ENCODE results near the gene VAMP2. TPM values are rescaled to one million over a fixed set of nuclear protein-coding genes. Genes with fewer than 3 reads are reported as not detected.

VAMP2 gene
- total and polyA plus RNA-seq, 2 donors (not counting 1 experiment from before 2014, with no cell fraction given): 162 to 209 TPM

GRCh38 chr17:8161289-8162232 is 1.2 kb downstream of the VAMP2 start:
- CTCF ChIA-PET: interaction anchor here (0.6 to 7.7 kb wide), 14 partner anchors 24 to 138 kb away, joined by 3 to 86 read pairs (median 4); partner anchors contain the start of genes ALOXE3, HES7 and SLC25A35
- 86% methylated on average over 13 of the region's 19 CpGs for WGBS (ENCODE audit: insufficient coverage)
- intact Hi-C loops (cut with micrococcal nuclease): no loop called here

More at GRCh38 chr17:8161289-8162232, 1.2 kb downstream of the VAMP2 start:
- H3K27me3 ChIP-seq (replicated peaks in 1 of 4; ENCODE audit: control extremely low read depth in 1 of 4, control insufficient read depth in 3 of 4, insufficient read depth in 4 of 4, low read length in 3 of 4): no peaks in the 10 kb centered on the region
- no peaks in the 10 kb centered on the region for H3K9me3 ChIP-seq (ENCODE audit: control extremely low read depth in 1 of 3, control insufficient read depth in 2 of 3, insufficient read depth in 1 of 3, low read length in 2 of 3)
- H3K9ac ChIP-seq (ENCODE audit: low read length): peak overlapping the region; percentile 99
- H3K4me3 Mint-ChIP-seq: peak overlapping the region; percentile 87
- POLR2A ChIA-PET: interaction anchor here (1.1 to 3.6 kb wide), 4 partner anchors 12 to 87 kb away, joined by 3 to 18 read pairs (median 4); partner anchors contain the start of gene CTC1
- peak overlapping the region; percentile 99 for H3K4me2 ChIP-seq (replicated peaks; ENCODE audit: low read depth, low read length, poor library complexity, severe bottlenecking)
- H4K20me1 ChIP-seq (ENCODE audit: control insufficient read depth, insufficient read depth, low read length, poor library complexity, severe bottlenecking): peaks cover 4% of the 10 kb centered on the region
- peak overlapping the region; percentile 67 to 98 (median 94) for H3K4me3 ChIP-seq (ENCODE audit: control extremely low read depth in 1 of 5, extremely low read depth in 1 of 5, insufficient read depth in 1 of 5, low read depth in 2 of 5, low read length in 4 of 5)
- no peak for ATAC-seq (ENCODE audit: low read depth)
- H3K27me3 Mint-ChIP-seq: no peaks in the 10 kb centered on the region
- peaks cover 25% of the 10 kb centered on the region for H3K79me2 ChIP-seq (ENCODE audit: control insufficient read depth, insufficient read depth, low read length)
- H3K9me3 Mint-ChIP-seq (ENCODE audit: insufficient read depth): no peaks in the 10 kb centered on the region
- H3K4me1 ChIP-seq (ENCODE audit: control insufficient read depth in 2 of 2, insufficient read depth in 2 of 2, low read length in 2 of 2): peaks cover 42 to 69% of the 10 kb centered on the region in 2 donors
- DNase-seq: no peak
- H3K36me3 ChIP-seq (replicated peaks in 1 of 2; ENCODE audit: control extremely low read depth in 1 of 2, control insufficient read depth in 1 of 2, extremely low read depth in 1 of 2, insufficient read depth in 2 of 2, low read length in 1 of 2): peaks cover 0 to 26% of the 10 kb centered on the region in 2 experiments
- peaks cover 49% of the 10 kb centered on the region for H3K4me1 Mint-ChIP-seq
- no peak overlapping the region for H2AFZ ChIP-seq (ENCODE audit: insufficient read depth, low read depth, low read length, poor library complexity, severe bottlenecking)
- TF ChIP-seq, protein P1, sequence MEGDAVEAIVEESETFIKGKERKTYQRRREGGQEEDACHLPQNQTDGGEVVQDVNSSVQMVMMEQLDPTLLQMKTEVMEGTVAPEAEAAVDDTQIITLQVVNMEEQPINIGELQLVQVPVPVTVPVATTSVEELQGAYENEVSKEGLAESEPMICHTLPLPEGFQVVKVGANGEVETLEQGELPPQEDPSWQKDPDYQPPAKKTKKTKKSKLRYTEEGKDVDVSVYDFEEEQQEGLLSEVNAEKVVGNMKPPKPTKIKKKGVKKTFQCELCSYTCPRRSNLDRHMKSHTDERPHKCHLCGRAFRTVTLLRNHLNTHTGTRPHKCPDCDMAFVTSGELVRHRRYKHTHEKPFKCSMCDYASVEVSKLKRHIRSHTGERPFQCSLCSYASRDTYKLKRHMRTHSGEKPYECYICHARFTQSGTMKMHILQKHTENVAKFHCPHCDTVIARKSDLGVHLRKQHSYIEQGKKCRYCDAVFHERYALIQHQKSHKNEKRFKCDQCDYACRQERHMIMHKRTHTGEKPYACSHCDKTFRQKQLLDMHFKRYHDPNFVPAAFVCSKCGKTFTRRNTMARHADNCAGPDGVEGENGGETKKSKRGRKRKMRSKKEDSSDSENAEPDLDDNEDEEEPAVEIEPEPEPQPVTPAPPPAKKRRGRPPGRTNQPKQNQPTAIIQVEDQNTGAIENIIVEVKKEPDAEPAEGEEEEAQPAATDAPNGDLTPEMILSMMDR (IDR thresholded peaks at IDR 0.05): no peak
- H3K27ac Mint-ChIP-seq: peak overlapping the region; percentile 92
- peak overlapping the region; percentile 94 to 99 for H3K27ac ChIP-seq (ENCODE audit: low read length in 2 of 2)

All from B cell (primary cell).